ENCODE measurements around the gene RBM33. TPM values are rescaled to one million over a fixed set of nuclear protein-coding genes. Genes with fewer than 3 reads are reported as not detected.

RBM33 gene
- polyA plus RNA-seq, 1 experiment = 9.5 TPM

DNA sequence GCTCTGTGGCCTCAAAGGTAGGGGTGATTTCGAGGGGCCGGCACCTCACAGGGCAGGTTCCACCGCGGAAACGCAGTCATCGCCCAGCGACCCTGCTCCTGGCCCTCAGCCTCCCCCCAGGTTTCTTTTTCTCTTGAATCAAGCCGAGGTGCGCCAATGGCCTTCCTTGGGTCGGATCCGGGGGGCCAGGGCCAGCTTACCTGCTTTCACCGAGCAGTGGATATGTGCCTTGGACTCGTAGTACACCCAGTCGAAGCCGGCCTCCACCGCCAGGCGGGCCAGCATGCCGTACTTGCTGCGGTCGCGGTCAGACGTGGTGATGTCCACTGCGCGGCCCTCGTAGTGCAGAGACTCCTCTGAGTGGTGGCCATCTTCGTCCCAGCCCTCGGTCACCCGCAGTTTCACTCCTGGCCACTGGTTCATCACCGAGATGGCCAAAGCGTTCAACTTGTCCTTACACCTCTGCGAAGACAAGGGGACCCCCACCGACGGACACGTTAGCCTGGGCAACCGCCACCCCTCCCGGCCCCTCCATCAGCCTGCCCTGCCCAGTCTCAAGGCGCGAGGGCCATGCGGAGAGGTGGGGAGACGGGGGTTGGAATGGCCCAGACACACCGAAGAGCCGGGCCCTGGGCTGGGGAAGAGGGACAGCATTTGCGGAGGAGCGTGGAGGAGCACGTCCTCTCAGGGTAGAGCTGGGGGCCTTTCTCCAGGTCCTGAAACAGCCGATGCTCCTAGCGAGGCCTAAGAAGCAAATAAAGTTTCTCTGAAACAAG lies 161.8 kb downstream of the RBM33 start:
- Histone ChIP-seq H3K27ac (ENCODE audit: low read depth, low read length) (no peak overlapping the region), H3K4me3 (ENCODE audit: low read depth, low read length) (peak overlapping the region; percentile 49), H3K9me3 (ENCODE audit: control insufficient read depth, insufficient read depth, low read length) (no peaks in the 10 kb centered on the region; the same call in 1 of the 2 replicates), H3K27me3 (ENCODE audit: control insufficient read depth, insufficient read depth, low read length) (peaks cover 72% of the 10 kb centered on the region)
- CTCF ChIA-PET = interaction anchor here (1.0 to 1.7 kb wide), 9 partner anchors 54 to 1142 kb away, joined by 3 to 8 read pairs (median 4); no protein-coding TSS in a partner anchor
- no peak for DNase-seq (ENCODE audit: low read depth, low spot score)
- POLR2A ChIA-PET = no interaction called here
- no peak; the same call in 1 of the 2 replicates for TF ChIP-seq CTCF (IDR thresholded peaks at IDR 0.05; ENCODE audit: low read depth, low read length)

GRCh38 chr7:155807065-155807671 lies 162.7 kb downstream of the RBM33 start:
- no peak overlapping the region for H3K27ac ChIP-seq (ENCODE audit: low read depth, low read length)
- H3K27me3 ChIP-seq (ENCODE audit: control insufficient read depth, insufficient read depth, low read length) = peaks cover 77% of the 10 kb centered on the region
- TF ChIP-seq CTCF (IDR thresholded peaks at IDR 0.05; ENCODE audit: low read depth, low read length) = no peak
- no peak overlapping the region for H3K4me3 ChIP-seq (ENCODE audit: low read depth, low read length)
- ChIA-PET CTCF (interaction anchor here (0.6 kb wide), 1 partner anchor 1018 kb away, joined by 4 read pairs; no protein-coding TSS in a partner anchor), POLR2A (no interaction called here)
- H3K9me3 ChIP-seq (ENCODE audit: control insufficient read depth, insufficient read depth, low read length) = no peaks in the 10 kb centered on the region; the same call in 1 of the 2 replicates
- no peak for DNase-seq (ENCODE audit: low read depth, low spot score)

- H3K27ac ChIP-seq (ENCODE audit: low read depth, low read length) = no peak overlapping the region
- POLR2A ChIA-PET = interaction anchor here (0.8 kb wide), 1 partner anchor 435 kb away, joined by 5 read pairs; no protein-coding TSS in a partner anchor
- CTCF ChIA-PET = interaction anchor here (0.6 kb wide), 1 partner anchor 1017 kb away, joined by 4 read pairs; no protein-coding TSS in a partner anchor
- no peak for TF ChIP-seq CTCF (IDR thresholded peaks at IDR 0.05; ENCODE audit: low read depth, low read length)
- peaks cover 81% of the 10 kb centered on the region for H3K27me3 ChIP-seq (ENCODE audit: control insufficient read depth, insufficient read depth, low read length)
- no peaks in the 10 kb centered on the region; the same call in 1 of the 2 replicates for H3K9me3 ChIP-seq (ENCODE audit: control insufficient read depth, insufficient read depth, low read length)
- H3K4me3 ChIP-seq (ENCODE audit: low read depth, low read length) = no peak overlapping the region
- DNase-seq (ENCODE audit: low read depth, low spot score) = no peak
Measured at GRCh38 chr7:155807789-155808548, 163.5 kb downstream of the RBM33 start.

GRCh38 chr7:155808549-155809331 lies 164.3 kb downstream of the RBM33 start:
- DNase-seq (ENCODE audit: low read depth, low spot score) = no peak
- ChIA-PET CTCF (no interaction called here), POLR2A (interaction anchor here (0.8 kb wide), 1 partner anchor 436 kb away, joined by 5 read pairs; no protein-coding TSS in a partner anchor)
- Histone ChIP-seq H3K4me3 (ENCODE audit: low read depth, low read length) (no peak overlapping the region), H3K9me3 (ENCODE audit: control insufficient read depth, insufficient read depth, low read length) (no peaks in the 10 kb centered on the region; the same call in 1 of the 2 replicates), H3K27me3 (ENCODE audit: control insufficient read depth, insufficient read depth, low read length) (peaks cover 84% of the 10 kb centered on the region), H3K27ac (ENCODE audit: low read depth, low read length) (no peak overlapping the region)
- TF ChIP-seq CTCF (IDR thresholded peaks at IDR 0.05; ENCODE audit: low read depth, low read length) = no peak

Measured in AG04450 (cell line).